Body of pancreas (tissue), 4 donors: ENCODE measurements around the gene ADNP. TPM values are rescaled to one million over a fixed set of nuclear protein-coding genes. Genes with fewer than 3 reads are reported as not detected.

ENCODE experiments used
- ATAC-seq: fragments of 150-250 bp; one replicate; pipeline ENCODE4 v1.9.1; 2016
- DNase-seq, 4 donors: peaks; one replicate each; pipeline ENCODE4 v3.0.0-alpha.2; 2019
- H3K27ac ChIP-seq, 4 donors: fragments of 200-600 bp; sonication (generic); 1 replicate in 3 of 4; 2 replicates in 1 of 4; pipeline versions ENCODE4 v1.5.1 to v1.6.1; 2016 to 2019; ENCODE audit warnings: mild to moderate bottlenecking in 1 of 4, mixed read lengths in 1 of 4, moderate library complexity in 1 of 4
- H3K27me3 ChIP-seq, 2 donors: fragments of 200-600 bp; sonication (generic); one replicate each; pipeline ENCODE4 v1.6.0; 2016; ENCODE audit warnings: mild to moderate bottlenecking in 1 of 2
- H3K36me3 ChIP-seq, 2 donors: fragments of 200-600 bp; sonication (generic); replicated peaks in 1 of 2; 2 replicates each; pipeline ENCODE4 v1.5.1; 2016; ENCODE audit warnings: low read depth in 2 of 2; ENCODE audit not compliant: insufficient read depth in 1 of 2
- H3K4me1 ChIP-seq: fragments of 200-600 bp; sonication (generic); one replicate; pipeline ENCODE4 v1.6.0; 2016
- H3K4me3 ChIP-seq, 2 donors: fragments of 200-600 bp; sonication (generic); 1 replicate in 1 of 2; 2 replicates in 1 of 2; pipeline ENCODE4 v1.5.1; 2016 to 2019
- H3K9me3 ChIP-seq, 3 donors: fragments of 200-600 bp; sonication (generic); 1 replicate in 2 of 3; 2 replicates in 1 of 3; pipeline ENCODE4 v1.5.1; 2016
- CTCF ChIP-seq, 7 experiments: fragments of 450-650 bp in 4 of 7; fragments of 200-600 bp in 3 of 7; sonication (generic) in 3 of 7; IDR thresholded peaks; one replicate each; pipeline ENCODE4 v1.5.1; 2016 to 2019; ENCODE audit warnings: antibody characterized with exemption in 7 of 7
- POLR2A ChIP-seq, 3 donors: fragments of 450-650 bp; IDR thresholded peaks; one replicate each; pipeline ENCODE4 v1.6.1; 2016; ENCODE audit warnings: antibody characterized with exemption in 3 of 3, mild to moderate bottlenecking in 2 of 3
- WGBS, 2 donors: methylation state at CpG; one replicate each; pipeline ENCODE4 v1.1.5; 2017; 5-methylcytosine and 5-hydroxymethylcytosine counted together
- intact Hi-C: fragments of 100-400 bp; cut with DNase I; formaldehyde crosslinking; loops from one replicate; pipeline ENCODE4 v1.15.1; 2023
- total RNA-seq, 2 donors: library from RNA; depleted of rRNA; stranded (reverse); fragments of >200 nt; gene quantifications; one replicate each; pipeline ENCODE4 v1.1.0, GENCODE V29; 2016

ADNP gene
- total RNA-seq, 2 donors from 2014 or later = 28.0 to 28.7 TPM

GRCh38 chr20:50874758-50875665 is 56.2 kb downstream of the ADNP start:
- TF ChIP-seq CTCF (IDR thresholded peaks at IDR 0.05) (no peak), POLR2A (IDR thresholded peaks at IDR 0.05) (no peak)
- intact Hi-C loops = no loop called here
- WGBS, 2 donors = 89 to 91% methylated on average over 15 to 28 of the region's 28 CpGs

GRCh38 chr20:50874111-50874757 is 57.0 kb downstream of the ADNP start:
- Histone ChIP-seq H3K27me3 (no peaks in the 10 kb centered on the region), H3K36me3 (no peaks in the 10 kb centered on the region), H3K4me1 (no peaks in the 10 kb centered on the region), H3K9me3 (no peaks in the 10 kb centered on the region), H3K4me3 (no peak overlapping the region), H3K27ac (no peak overlapping the region)
- ATAC-seq (no peak), DNase-seq (no peak)
- no peak for TF ChIP-seq CTCF (IDR thresholded peaks at IDR 0.05)
- intact Hi-C loops = no loop called here
- WGBS, 2 donors = 88 to 95% methylated on average over 7 to 10 of the region's 10 CpGs

More at GRCh38 chr20:50874758-50875665, 56.2 kb downstream of the ADNP start:
- Histone ChIP-seq H3K9me3 (no peaks in the 10 kb centered on the region), H3K36me3 (no peaks in the 10 kb centered on the region), H3K4me3 (no peak overlapping the region), H3K27ac (no peak overlapping the region), H3K4me1 (no peaks in the 10 kb centered on the region), H3K27me3 (no peaks in the 10 kb centered on the region)
- ATAC-seq (no peak), DNase-seq (no peak)

GRCh38 chr20:50873585-50873984 is 57.7 kb downstream of the ADNP start:
- Histone ChIP-seq H3K27ac (no peak overlapping the region), H3K36me3 (no peaks in the 10 kb centered on the region), H3K27me3 (no peaks in the 10 kb centered on the region), H3K4me1 (no peaks in the 10 kb centered on the region), H3K9me3 (no peaks in the 10 kb centered on the region), H3K4me3 (no peak overlapping the region)
- WGBS, 2 donors = 79% methylated on average over 8 to 10 of the region's 10 CpGs
- ATAC-seq = no peak
- DNase-seq = no peak
- intact Hi-C loops = no loop called here
- TF ChIP-seq CTCF (IDR thresholded peaks at IDR 0.05) (no peak), POLR2A (IDR thresholded peaks at IDR 0.05) (no peak)

- H3K9me3 ChIP-seq = no peaks in the 10 kb centered on the region
- H3K4me1 ChIP-seq = no peaks in the 10 kb centered on the region
- DNase-seq (no peak), ATAC-seq (no peak)
- H3K36me3 ChIP-seq = no peaks in the 10 kb centered on the region
- TF ChIP-seq CTCF (IDR thresholded peaks at IDR 0.05) (no peak), POLR2A (IDR thresholded peaks at IDR 0.05) (no peak)
- no peaks in the 10 kb centered on the region for H3K27me3 ChIP-seq
- intact Hi-C loops = no loop called here
- no peak overlapping the region for H3K27ac ChIP-seq
- no peak overlapping the region for H3K4me3 ChIP-seq
- WGBS, 2 donors = 81 to 84% methylated on average over 15 to 16 of the region's 16 CpGs
Observed at GRCh38 chr20:50872560-50873425, 58.4 kb downstream of the ADNP start.
